HCT116 (cell line): ENCODE measurements around the gene RABIF. TPM values are rescaled to one million over a fixed set of nuclear protein-coding genes. Genes with fewer than 3 reads are reported as not detected.

Experiments used
- ATAC-seq: fragments of 200-7000 bp; cut with Tn5 transposase; 2 replicates; pipeline ENCODE4 v1.9.1; 2020; ENCODE audit warnings: mild to moderate bottlenecking, moderate library complexity
- BruUV-seq: library from RNA; stranded (reverse); fragments of 400-500 nt; replicated peaks from 2 replicates; lab custom pipeline; 2021; lab: Mats Ljungman, UMichigan
- CTCF ChIA-PET: fragments of 300-600 bp; sonication (Branson Sonifier 250); formaldehyde crosslinking; loops from one replicate; lab custom pipeline; 2021; ENCODE audit warnings: antibody characterized with exemption; lab: Charles Lee
- POLR2A ChIA-PET: fragments of 300-600, 350-600 bp; sonication (Branson Sonifier 250); formaldehyde crosslinking; loops from one replicate; lab custom pipeline; 2021; ENCODE audit warnings: antibody characterized with exemption; lab: Charles Lee
- RAD21 ChIA-PET, 2 experiments: fragments of 300-600 bp; sonication (Branson Sonifier 250); formaldehyde crosslinking; loops; one replicate each; lab custom pipeline; 2023; ENCODE audit warnings: low total read pairs in 2 of 2; ENCODE audit not compliant: uncharacterized antibody in 2 of 2, unreplicated experiment in 2 of 2, low non-redundant PET in 1 of 2; lab: Charles Lee
- DNase-seq: peaks from one replicate; pipeline ENCODE4 v3.0.0-alpha.2; 2010; ENCODE audit warnings: low read depth, low spot score
- H2AFZ ChIP-seq: fragments of 200-600 bp; shearing (Covaris generic), sonication (generic); 2 replicates; pipeline ENCODE4 v1.6.1; 2017; ENCODE audit warnings: low read depth, mixed run types, mixed read lengths, antibody characterized with exemption, low read length; ENCODE audit not compliant: poor library complexity, severe bottlenecking
- H3K27ac ChIP-seq: 2 replicates; pipeline ENCODE4 v1.5.1; 2012; ENCODE audit warnings: low read depth, low read length
- H3K27me3 ChIP-seq: fragments of 200-600 bp; sonication (generic); 2 replicates; pipeline ENCODE4 v1.6.1; 2016; ENCODE audit warnings: mixed run types, low read length, mixed read lengths; ENCODE audit not compliant: insufficient read depth
- H3K36me3 ChIP-seq, 2 experiments: fragments of 200-500 bp in 1 of 2; fragments of 200-600 bp in 1 of 2; sonication (Bioruptor generic) in 1 of 2; sonication (generic) in 1 of 2; 2 replicates each; pipeline versions ENCODE4 v1.5.1 to v1.6.1; 2014 to 2016; ENCODE audit warnings: low read length in 2 of 2, inconsistent platforms in 1 of 2, mixed read lengths in 1 of 2, mixed run types in 1 of 2; ENCODE audit not compliant: insufficient read depth in 2 of 2, control insufficient read depth in 1 of 2
- H3K4me1 ChIP-seq, 2 experiments: fragments of 200-600 bp in 1 of 2; sonication (generic) in 1 of 2; 2 replicates each; pipeline versions ENCODE4 v1.5.1 to v1.6.1; 2012 to 2017; ENCODE audit warnings: low read length in 2 of 2, inconsistent platforms in 1 of 2, mild to moderate bottlenecking in 1 of 2, mixed read lengths in 1 of 2, mixed run types in 1 of 2, moderate library complexity in 1 of 2; ENCODE audit not compliant: insufficient read depth in 2 of 2, control insufficient read depth in 1 of 2
- H3K4me2 ChIP-seq: fragments of 200-600 bp; sonication (generic); 2 replicates; pipeline ENCODE4 v1.6.1; 2017; ENCODE audit warnings: mixed run types, low read length, mixed read lengths
- H3K4me3 ChIP-seq, 2 experiments: fragments of 200-600 bp in 1 of 2; sonication (generic) in 1 of 2; replicated peaks in 1 of 2; 2 replicates each; pipeline ENCODE4 v1.5.1; 2011 to 2016; ENCODE audit warnings: low read length in 2 of 2, control low read depth in 1 of 2, low read depth in 1 of 2, mild to moderate bottlenecking in 1 of 2, mixed read lengths in 1 of 2, mixed run types in 1 of 2
- H3K79me2 ChIP-seq: fragments of 200-600 bp; sonication (generic); 2 replicates; pipeline ENCODE4 v1.6.1; 2017; ENCODE audit warnings: mild to moderate bottlenecking, mixed run types, low read length, moderate library complexity, mixed read lengths; ENCODE audit not compliant: insufficient read depth
- H3K9ac ChIP-seq: fragments of 200-600 bp; sonication (generic); 2 replicates; pipeline ENCODE4 v1.6.1; 2016; ENCODE audit warnings: low read length, mixed read lengths
- H3K9me2 ChIP-seq: fragments of 200-600 bp; sonication (generic), shearing (Covaris generic); 2 replicates; pipeline ENCODE4 v1.6.1; 2017; ENCODE audit warnings: mixed run types, mild to moderate bottlenecking, moderate library complexity; ENCODE audit not compliant: insufficient read depth
- H3K9me3 ChIP-seq, 2 experiments: fragments of 200-500 bp in 1 of 2; fragments of 200-600 bp in 1 of 2; sonication (Bioruptor generic) in 1 of 2; sonication (generic) in 1 of 2; 2 replicates each; pipeline ENCODE4 v1.6.1; 2014 to 2017; ENCODE audit warnings: low read length in 2 of 2, mixed read lengths in 2 of 2, inconsistent platforms in 1 of 2, low read depth in 1 of 2, mild to moderate bottlenecking in 1 of 2, mixed run types in 1 of 2, moderate library complexity in 1 of 2; ENCODE audit not compliant: control insufficient read depth in 1 of 2, insufficient read depth in 1 of 2
- H4K20me1 ChIP-seq: fragments of 200-600 bp; sonication (generic), shearing (Covaris generic); 2 replicates; pipeline ENCODE4 v1.6.1; 2017; ENCODE audit warnings: mixed run types, mild to moderate bottlenecking, moderate library complexity; ENCODE audit not compliant: insufficient read depth
- CBX3 ChIP-seq: IDR thresholded peaks from 2 replicates; pipeline ENCODE4 v1.6.1; 2012; ENCODE audit warnings: low read depth
- CTCF ChIP-seq, 3 experiments: fragments of 200-600 bp in 1 of 3; sonication (generic) in 1 of 3; IDR thresholded peaks in 2 of 3; conservative IDR thresholded peaks in 1 of 3; 2 replicates each; pipeline ENCODE4 v1.5.1; 2012 to 2017; ENCODE audit warnings: low read depth in 2 of 3, low read length in 2 of 3, antibody characterized with exemption in 1 of 3, borderline replicate concordance in 1 of 3, control low read depth in 1 of 3, mild to moderate bottlenecking in 1 of 3, mixed read lengths in 1 of 3, mixed run types in 1 of 3, moderate library complexity in 1 of 3; ENCODE audit not compliant: insufficient read depth in 1 of 3
- EGR1 ChIP-seq: IDR thresholded peaks from 2 replicates; pipeline ENCODE4 v1.6.1; 2012; ENCODE audit warnings: low read depth
- EZH2 ChIP-seq: fragments of 200-600 bp; sonication (generic); IDR thresholded peaks from 2 replicates; pipeline ENCODE4 v1.6.1; 2017; ENCODE audit warnings: antibody characterized with exemption, mixed run types
- EZH2phosphoT487 ChIP-seq: fragments of 200-600 bp; IDR thresholded peaks from 2 replicates; pipeline ENCODE4 v1.6.1; 2018; ENCODE audit warnings: antibody characterized with exemption, borderline replicate concordance
- FOSL1 ChIP-seq: IDR thresholded peaks from 2 replicates; pipeline ENCODE4 v1.6.1; 2012; ENCODE audit warnings: low read depth
- JUND ChIP-seq: IDR thresholded peaks from 2 replicates; pipeline ENCODE4 v1.6.1; 2012
- MAX ChIP-seq: IDR thresholded peaks from 2 replicates; pipeline ENCODE4 v1.6.1; 2012
- SIN3A ChIP-seq: IDR thresholded peaks from 2 replicates; pipeline ENCODE4 v1.6.1; 2012; ENCODE audit warnings: low read depth
- SRF ChIP-seq: IDR thresholded peaks from 2 replicates; pipeline ENCODE4 v1.6.1; 2012; ENCODE audit warnings: low read depth
- TCF7L2 ChIP-seq: IDR thresholded peaks from 2 replicates; pipeline ENCODE4 v1.7.0; 2011; ENCODE audit warnings: borderline replicate concordance, inconsistent platforms; ENCODE audit not compliant: insufficient read depth, insufficient read length; ENCODE audit errors: extremely low read depth
- YY1 ChIP-seq: IDR thresholded peaks from 2 replicates; pipeline ENCODE4 v1.6.1; 2011; ENCODE audit warnings: low read length, low read depth, moderate library complexity, mild to moderate bottlenecking; ENCODE audit not compliant: insufficient replicate concordance; ENCODE audit errors: extremely low read depth
- ZBTB33 ChIP-seq: IDR thresholded peaks from 2 replicates; pipeline ENCODE4 v1.6.1; 2011; ENCODE audit warnings: mild to moderate bottlenecking, low read length, moderate library complexity; ENCODE audit not compliant: insufficient replicate concordance; ENCODE audit errors: extremely low read depth
- ZFX ChIP-seq: fragments of 450-650 bp; IDR thresholded peaks from 2 replicates; pipeline ENCODE4 v1.6.1; 2017
- ZNF274 ChIP-seq: fragments of 200-500 bp; sonication (Bioruptor generic); IDR thresholded peaks from 2 replicates; pipeline ENCODE4 v1.6.1; 2014; ENCODE audit warnings: mild to moderate bottlenecking, low read depth, low read length, inconsistent platforms
- intact Hi-C: fragments of 100-400 bp; cut with micrococcal nuclease; formaldehyde crosslinking; loops from 2 replicates; pipeline ENCODE4 v1.10.0; 2022
- total RNA-seq: library from RNA; stranded (reverse); gene quantifications from one replicate; pipeline ENCODE4 v1.2.1, GENCODE V29; 2021; ENCODE audit not compliant: unreplicated experiment

RABIF gene
- total RNA-seq, 1 experiment from 2014 or later, result 5.4 TPM

GRCh38 chr1:202880961-202881460 lies 7.9 kb downstream of the RABIF start:
- DNase-seq, result no peak
- CTCF ChIA-PET, result interaction anchor here (0.6 kb wide), 1 partner anchor 372 kb away, joined by 4 read pairs; no protein-coding TSS in a partner anchor
- Histone ChIP-seq H3K4me3 (no peak overlapping the region), H3K36me3 (peaks cover 3 to 9% of the 10 kb centered on the region in 2 experiments; a peak in 2 of 4 replicates), H3K79me2 (peaks cover 20% of the 10 kb centered on the region; the same call in 1 of the 2 replicates), H3K4me2 (no peak overlapping the region), H3K9me2 (no peaks in the 10 kb centered on the region), H3K9me3 (no peaks in the 10 kb centered on the region), H3K4me1 (no peaks in the 10 kb centered on the region), H3K27me3 (no peaks in the 10 kb centered on the region), H2AFZ (no peak overlapping the region), H4K20me1 (no peaks in the 10 kb centered on the region; the same call in 1 of the 2 replicates), H3K27ac (no peak overlapping the region), H3K9ac (no peak overlapping the region)
- ATAC-seq, result no peak
- BruUV-seq, result no TSS peak
- intact Hi-C loops, result no loop called here
- RAD21 ChIA-PET, result no interaction called here
- POLR2A ChIA-PET, result no interaction called here
- no peak for TF ChIP-seq FOSL1
- no peak for TF ChIP-seq EGR1
- no peak for TF ChIP-seq MAX
- no peak for TF ChIP-seq ZNF274
- TF ChIP-seq EZH2, result no peak
- TF ChIP-seq CBX3, result no peak
- no peak for TF ChIP-seq ZFX
- no peak for TF ChIP-seq YY1
- no peak for TF ChIP-seq EZH2phosphoT487
- no peak for TF ChIP-seq JUND
- no peak for TF ChIP-seq SRF
- no peak for TF ChIP-seq TCF7L2

GRCh38 chr1:202880062-202880461 lies 8.9 kb downstream of the RABIF start:
- peaks cover 15% of the 10 kb centered on the region; the same call in 1 of the 2 replicates for H3K79me2 ChIP-seq
- H4K20me1 ChIP-seq, result no peaks in the 10 kb centered on the region; the same call in 1 of the 2 replicates
- no peak for ATAC-seq
- RAD21 ChIA-PET, result no interaction called here
- no peak overlapping the region for H3K4me2 ChIP-seq
- H3K4me1 ChIP-seq, result no peaks in the 10 kb centered on the region
- no peaks in the 10 kb centered on the region for H3K9me3 ChIP-seq
- H3K4me3 ChIP-seq, result no peak overlapping the region
- intact Hi-C loops, result no loop called here
- CTCF ChIA-PET, result no interaction called here
- POLR2A ChIA-PET, result no interaction called here
- H3K9me2 ChIP-seq, result no peaks in the 10 kb centered on the region
- DNase-seq, result no peak
- no TSS peak for BruUV-seq
- no peak overlapping the region for H3K27ac ChIP-seq
- no peaks in the 10 kb centered on the region for H3K27me3 ChIP-seq
- H3K9ac ChIP-seq, result no peak overlapping the region
- peaks cover 3 to 9% of the 10 kb centered on the region in 2 experiments; a peak in 2 of 4 replicates for H3K36me3 ChIP-seq
- no peak overlapping the region for H2AFZ ChIP-seq
- TF ChIP-seq ZFX, result no peak
- TF ChIP-seq ZBTB33, result no peak
- TF ChIP-seq SIN3A, result no peak
- TF ChIP-seq EZH2phosphoT487, result no peak
- TF ChIP-seq CTCF (IDR thresholded peaks at IDR 0.05 in 2 of 3, conservative IDR thresholded peaks at IDR 0.05 in 1 of 3; ENCODE audit: borderline replicate concordance in 1 of 3, insufficient read depth in 1 of 3, low read depth in 2 of 3, low read length in 2 of 3), result no peak
- TF ChIP-seq JUND, result no peak
- no peak for TF ChIP-seq MAX
